GM21723 (cell line): ENCODE measurements around the gene KLK13.

Experiments
- ATAC-seq: cut with Tn5 transposase; IDR thresholded peaks from one replicate; pipeline ENCODE4 v1.9.1; 2021; ENCODE audit warnings: mild to moderate bottlenecking, moderate library complexity; ENCODE audit not compliant: unreplicated experiment

The KLK13 gene, protein sequence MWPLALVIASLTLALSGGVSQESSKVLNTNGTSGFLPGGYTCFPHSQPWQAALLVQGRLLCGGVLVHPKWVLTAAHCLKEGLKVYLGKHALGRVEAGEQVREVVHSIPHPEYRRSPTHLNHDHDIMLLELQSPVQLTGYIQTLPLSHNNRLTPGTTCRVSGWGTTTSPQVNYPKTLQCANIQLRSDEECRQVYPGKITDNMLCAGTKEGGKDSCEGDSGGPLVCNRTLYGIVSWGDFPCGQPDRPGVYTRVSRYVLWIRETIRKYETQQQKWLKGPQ

DNA sequence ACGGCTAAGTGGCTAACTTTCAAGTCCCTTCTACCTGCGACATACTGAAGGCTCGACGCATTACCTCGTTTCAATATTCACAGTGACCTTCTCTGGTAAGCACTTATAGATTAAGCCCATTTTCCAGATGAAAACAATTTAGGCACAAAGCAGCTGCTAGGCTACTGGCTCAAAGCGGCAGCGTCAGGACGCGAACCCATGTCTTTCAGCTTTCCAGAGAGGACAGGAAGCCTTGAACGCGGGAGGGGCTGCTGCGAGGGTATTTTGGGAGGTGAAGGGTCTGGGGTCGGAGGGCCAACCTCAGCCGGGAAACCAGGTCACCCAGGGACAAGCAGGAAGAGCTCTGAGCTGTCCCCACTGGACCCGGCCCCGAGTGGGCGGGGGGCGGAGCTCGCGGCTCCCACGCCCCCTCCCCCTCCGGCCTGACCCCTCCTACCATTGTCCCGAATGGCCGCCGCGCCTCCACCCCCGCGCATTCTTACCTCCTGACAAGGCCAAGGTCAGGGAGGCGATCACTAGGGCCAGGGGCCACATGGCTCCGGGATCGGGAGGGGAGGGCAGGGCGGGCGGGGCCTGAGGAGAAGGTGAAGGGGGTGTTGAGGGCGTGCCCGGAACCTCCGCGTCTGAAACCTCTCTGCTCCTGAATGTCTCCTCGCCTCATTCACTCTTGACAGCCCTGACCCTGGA, at the start of gene KLK13:
TSS of gene KLK13 (minus strand) at position 559 of the 687 bp plus-strand sequence. CDS start at position 534, 25 bp downstream.
- ATAC-seq = no peak

DNA sequence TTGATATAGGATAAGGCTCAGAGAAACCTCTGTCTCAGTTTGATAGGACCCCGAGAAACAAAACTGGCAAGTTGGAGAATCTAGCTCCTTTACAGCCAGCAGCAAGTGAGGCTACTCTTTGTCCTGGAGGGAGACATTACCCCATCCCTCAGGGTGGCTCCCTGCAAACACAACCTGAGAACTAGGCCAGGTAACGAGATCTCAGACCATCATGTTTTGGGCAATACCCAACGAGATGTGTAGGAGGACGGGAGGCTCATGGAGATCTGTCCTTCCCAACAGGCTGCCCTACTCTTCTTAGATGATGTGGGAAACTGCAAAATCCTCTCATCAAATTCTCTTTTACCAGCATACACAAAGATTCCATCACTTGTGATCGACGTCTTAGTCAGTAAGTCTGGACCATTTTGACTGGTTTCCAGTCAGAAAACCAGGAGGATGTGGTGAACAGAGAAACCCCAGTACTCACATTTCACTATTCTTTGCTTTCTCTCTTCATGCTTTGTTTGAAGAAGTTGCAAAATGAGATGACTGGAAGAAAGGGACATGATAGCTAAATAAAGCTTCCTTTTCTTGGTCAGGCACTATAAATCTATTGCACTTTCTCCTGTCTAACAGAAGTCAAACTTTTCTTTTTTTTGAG, 49.3 kb upstream of the KLK13 start:
- no peak for ATAC-seq

DNA sequence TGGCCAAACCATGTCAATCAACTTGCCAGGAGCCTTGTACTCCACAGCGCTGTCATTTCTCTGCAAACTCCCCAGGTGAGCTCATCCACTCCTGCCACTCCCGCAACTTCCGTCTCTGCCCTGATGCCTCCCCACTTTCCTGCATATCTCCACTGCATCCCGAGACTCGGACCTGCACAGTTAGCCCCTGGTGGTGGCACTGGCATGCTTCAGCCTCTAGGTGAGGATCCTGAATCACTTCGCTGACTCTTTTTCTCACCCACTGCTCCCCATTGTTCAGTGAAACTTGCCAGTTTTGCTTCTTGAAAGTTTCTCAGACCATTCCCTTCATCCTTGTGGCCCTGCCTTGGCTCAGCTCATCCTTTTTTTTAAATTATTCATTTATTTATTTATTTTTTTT, 46.7 kb upstream of the KLK13 start:
- ATAC-seq = no peak

DNA sequence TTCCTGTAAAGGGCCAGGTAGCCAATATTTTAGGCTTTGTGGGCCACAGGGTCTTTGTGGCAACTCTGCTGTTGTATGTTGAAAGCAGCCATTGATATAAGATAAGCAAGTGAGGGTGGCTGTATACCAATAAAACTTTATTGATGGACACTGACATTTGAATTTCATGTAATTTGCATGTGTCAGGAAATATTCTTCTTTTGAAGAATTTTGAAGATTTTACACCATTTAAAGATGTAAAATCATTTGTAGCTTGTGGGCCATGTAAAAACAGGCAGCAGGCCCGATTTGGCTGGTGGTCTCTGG, 45.7 kb upstream of the KLK13 start:
- ATAC-seq = no peak

DNA sequence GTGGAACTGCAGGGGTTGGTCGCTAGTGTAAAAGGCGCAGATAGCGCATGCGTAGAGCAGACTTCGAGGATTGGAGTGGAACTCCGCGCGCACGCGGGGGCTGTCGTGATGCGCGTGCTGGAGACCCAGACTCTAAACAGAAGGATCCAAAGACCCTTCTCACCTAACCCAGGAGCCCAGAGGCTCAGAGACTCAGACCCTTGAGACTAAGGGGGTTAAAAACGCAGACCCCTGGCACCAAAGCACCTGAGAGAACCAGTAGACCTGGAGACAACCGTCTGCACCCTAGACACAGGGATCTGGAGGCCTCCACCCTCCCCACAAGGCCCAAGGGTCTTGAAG, 43.9 kb upstream of the KLK13 start:
- ATAC-seq = peak; percentile 13

DNA sequence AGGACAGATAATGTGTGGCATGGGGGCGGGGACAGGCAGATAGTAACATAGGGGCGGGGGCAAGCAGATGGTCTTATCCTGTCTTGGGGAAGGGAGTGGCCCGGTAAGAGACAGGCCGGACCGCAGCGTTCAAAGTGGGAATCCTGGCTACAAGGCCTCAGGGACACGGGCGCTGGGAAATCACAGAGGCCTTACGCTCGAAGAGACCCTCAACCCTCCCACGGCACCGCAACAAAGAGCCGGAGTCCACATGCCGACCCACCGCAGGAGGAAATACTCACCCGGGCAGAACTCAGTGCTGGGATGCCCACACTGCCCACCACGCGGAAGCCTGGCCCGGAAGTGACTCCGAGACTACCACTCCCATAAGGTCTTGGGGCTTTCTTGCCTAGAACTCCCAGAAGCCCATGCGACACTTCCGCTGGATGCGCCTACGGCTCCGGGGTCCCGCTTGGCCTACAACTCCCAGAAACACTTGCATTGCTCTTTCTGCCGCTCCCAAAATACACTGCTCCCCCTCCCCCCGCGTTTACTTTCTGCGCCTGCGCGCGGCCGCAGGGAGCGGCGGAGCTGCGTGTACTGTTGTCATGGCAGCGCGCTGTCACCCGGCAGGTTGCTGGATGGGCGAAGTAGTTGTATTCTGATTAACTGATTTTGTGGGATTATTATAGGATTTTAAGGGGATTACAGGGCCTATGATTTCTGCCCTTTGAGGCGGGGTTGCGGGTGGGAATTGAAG, 43.3 kb upstream of the KLK13 start, which contains the start of gene CTU1:
TSS of gene CTU1 (minus strand) at position 344 of the 739 bp plus-strand sequence. CDS start 3,840 bp downstream, outside the sequence.
- peak; percentile 91 for ATAC-seq

DNA sequence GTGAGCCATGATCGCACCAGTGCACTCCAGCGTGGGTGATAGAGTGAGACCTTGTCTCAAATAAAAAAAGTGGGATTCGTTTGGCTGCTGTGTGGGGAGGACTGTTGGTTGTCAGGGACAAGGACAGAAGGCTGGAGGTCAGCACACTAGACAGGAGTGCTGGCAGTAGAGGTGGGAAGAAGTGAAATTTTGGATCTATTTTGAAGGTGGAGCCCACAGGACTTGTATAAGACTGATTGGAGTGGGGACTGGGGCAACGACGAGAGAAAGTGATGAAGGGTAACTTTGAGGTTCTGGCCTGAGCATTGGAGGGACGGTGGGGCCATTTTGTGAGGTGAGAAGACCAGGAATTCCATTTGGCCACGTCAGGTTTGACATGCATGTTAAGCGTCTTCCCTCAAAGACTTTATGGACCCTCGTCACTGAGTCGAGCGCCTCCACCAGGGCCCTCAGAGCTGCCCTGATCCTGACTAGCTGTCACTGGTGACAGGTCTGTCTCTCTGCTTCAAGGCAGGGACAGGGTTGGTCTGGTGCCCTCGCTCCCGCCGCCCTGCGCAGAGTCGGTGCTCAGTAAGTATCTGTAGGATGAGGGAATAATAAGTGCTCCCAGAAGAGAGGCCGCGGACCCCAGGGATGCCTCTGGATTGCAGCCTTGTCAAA, 42.6 kb upstream of the KLK13 start:
- ATAC-seq = peak; percentile 8

DNA sequence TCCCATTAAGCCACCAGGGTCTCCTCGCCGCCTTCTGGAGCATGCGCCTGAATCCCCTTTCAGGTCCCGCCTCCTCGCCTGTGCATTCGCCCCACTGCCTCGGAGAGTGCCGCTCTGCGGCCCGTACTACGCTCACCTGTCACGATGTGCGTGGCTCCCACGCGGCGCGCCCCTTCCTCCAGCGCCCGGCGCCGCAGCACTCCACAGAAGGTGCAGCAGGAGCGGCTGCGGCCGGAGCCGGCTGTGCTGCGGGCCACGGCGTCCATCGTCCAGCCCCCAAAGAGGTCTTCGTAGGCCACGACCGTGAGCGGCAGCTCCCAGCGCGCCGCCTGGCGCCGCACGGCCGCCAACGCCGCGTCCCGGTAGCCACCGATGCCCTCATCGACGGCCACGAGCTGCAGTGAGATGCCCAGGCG, 39.0 kb upstream of the KLK13 start:
- no peak for ATAC-seq

DNA sequence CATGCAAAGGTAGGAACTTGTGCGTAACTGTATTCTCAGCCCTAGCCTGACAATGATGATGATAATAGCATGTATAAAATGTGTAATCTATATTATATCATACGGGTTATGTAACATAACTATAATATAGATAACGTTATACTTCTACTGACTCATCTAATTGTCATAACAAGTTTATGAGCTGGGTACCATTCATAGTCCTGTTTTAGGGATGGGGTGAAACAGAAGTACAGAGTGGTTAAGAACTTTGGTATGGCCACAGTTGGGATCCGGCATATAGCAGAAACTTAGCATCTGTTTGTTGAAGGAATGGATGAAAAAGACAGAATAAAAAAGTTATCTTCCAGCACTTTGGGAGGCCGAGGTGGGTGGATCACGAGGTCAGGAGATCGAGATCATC, 38.1 kb upstream of the KLK13 start:
- no peak for ATAC-seq

DNA sequence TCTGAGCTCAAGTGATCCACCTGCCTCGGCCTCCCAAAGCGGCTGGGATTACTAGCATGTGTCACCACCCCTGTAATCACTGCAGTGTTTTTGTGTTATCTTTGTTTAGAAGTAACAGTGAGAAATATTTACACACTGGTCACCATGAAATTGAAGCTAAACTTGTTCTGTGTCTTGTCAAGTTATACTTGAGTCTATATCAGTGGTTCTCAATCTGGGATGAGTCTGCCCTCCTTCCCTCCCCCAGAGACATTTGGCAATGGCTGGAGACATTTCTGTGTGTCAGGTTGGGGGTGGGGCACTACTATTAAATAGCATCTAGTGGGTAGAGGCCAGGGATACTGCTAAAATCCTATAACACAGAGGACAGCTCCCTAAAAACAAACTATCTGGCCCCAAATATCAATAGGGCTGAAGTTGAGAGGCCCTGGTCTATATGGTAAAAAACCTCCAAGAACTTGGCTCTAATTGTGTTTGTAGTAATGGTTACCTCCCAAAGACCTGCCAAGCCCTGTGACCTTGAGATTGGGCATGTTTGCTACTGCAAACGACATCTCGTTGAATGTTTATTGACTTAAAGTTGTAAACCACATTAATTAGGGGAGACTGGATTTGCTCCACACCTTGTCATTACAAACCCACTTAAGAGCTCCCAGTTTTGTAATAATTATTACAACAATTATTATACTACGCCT, 36.4 kb upstream of the KLK13 start:
- no peak for ATAC-seq

DNA sequence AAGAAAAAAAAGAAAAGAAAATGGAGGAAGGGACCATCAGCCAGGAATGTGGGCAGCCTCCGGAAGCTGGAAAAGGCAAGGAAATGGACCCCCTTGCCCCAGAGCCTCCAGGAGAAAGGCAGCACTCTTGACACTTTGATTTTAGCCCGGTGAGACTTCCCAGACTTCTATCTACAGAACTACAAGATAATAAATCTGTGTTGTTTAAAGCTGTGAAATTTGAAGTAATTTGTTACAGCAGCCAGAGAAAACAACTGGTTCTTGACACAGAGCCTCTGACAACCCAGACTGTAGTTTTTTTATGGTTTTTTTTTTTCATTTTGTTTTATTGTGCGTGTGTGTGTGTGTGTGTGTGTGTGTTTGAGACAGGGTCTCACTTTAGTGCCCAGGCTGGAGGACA, 35.7 kb upstream of the KLK13 start:
- ATAC-seq = no peak

DNA sequence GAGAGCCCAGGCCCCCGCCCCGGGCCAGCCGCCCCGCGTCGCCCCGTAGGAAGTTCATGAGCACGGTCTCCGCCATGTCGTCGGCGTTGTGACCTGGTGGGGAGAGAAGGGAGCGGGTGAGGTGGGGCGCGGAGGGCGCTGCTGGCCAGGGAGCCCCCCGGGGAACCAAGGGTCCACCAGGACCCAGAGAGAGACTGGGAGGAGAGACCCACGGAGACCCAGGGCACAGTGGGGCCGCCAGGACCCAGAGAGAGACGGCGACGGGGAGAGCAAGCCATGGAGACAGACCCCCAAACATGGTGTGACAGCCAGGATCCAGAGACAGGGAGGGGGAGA, 34.1 kb upstream of the KLK13 start:
- no peak for ATAC-seq

DNA sequence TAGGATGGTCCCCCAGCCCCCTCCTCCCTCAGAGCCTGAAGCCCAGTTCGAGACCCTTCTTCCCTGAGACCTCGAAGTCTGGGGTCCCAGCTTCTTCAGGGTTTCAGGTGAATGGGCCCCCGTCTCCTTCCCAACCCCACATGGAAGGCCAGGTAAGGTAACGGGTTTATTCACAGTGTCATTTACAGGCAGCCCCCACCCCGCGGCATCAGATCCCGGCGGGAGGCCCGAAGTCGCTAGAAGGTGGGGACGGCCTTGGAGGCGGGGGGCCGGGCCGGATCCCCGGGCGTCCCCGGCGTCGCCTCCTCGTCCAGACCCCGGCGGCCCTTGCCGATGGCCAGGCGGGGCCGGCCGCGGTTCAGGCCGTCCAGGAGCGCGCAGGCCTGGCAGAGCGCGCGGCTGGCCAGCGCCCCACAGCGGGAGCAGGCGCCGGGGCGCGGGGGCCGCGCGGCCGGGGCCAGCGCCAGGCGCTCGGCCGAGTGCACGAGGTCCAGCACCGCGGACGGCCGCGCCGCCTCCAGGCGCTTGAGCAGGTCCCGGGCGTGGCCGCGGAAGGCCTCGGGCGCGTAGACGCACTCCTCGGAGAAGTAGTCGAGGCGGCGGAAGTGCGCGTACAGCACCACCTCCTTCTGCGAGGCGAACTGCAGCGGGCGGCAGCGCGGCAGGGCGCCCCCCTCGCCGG, 33.6 kb upstream of the KLK13 start:
- no peak for ATAC-seq

DNA sequence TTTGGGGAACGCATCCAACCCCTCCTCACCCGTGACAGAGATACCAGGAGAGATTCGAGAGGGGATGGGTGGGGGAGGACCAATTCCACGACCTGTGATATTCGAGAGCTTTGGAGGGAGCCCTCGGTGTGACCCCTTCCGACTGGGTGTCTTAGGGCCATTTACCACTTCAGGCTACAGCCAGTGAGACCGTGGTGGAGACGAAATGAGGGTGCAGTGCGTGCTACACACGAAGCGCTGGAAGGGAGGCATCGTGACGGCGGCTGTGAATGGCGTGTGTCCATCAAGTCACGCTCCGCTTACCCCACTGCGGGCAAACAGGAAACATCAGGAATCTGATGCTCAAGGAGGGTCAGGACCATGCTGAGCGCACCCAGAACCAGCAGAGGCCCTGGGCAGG, 32.9 kb upstream of the KLK13 start:
- ATAC-seq = no peak

DNA sequence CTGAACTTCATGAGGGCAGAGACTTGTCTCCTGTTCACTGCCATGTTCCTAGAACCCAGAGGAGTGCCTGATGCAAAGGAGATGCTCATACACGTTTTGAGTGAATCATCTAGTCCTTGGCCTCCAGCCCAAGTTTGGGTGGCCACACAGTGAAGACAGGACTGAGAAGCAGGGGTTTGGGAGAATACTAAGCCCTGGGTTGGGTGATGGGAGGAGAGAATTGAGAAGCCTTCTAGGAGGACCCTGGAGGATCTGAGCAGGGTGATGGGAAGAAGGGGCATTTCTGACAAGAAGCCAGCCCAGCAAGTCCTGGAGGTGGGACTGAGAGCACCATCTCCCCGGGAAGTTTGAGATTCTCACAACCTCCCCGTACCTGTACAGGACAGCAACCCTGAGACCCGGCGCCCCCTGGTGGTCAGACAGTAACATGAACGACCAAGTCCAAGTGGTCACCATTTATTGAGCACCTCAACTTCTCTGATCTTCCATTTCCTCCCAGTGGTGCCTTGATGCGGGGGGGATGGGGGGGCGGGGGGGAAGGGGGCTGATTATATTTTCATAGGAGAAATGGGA, 32.4 kb upstream of the KLK13 start:
- ATAC-seq = no peak

DNA sequence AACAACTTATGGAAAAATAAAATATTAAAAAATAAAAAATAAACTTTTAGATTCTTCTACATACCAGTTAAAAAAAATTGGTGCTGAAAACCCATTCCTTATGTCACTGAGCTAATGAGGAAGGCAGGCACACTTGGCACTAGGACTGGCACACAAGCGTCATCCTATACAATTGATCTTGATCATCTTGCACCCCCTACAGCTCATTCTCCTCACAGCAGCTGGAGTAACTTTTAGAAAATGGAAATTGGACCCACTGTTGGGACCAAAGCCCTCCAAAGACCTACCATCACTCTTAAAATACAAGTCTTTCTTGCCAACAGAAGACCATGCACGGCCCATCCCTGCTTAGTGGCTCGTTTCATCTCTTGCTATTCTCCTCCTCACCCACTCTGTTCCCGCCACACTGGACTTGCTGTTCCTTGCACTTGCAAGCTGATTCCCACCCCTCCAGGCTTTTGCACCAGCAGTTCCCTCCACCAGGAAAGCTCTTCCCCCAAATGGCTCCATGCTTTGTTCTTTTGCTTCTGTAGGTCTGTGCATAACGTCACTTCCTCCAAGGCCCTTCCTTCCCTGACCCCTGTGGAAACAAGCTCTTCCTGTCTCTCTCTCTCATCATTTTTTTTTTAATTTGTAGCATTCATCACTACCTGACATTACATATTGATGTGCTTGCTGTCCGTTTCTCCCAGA, 31.7 kb upstream of the KLK13 start:
- no peak for ATAC-seq

DNA sequence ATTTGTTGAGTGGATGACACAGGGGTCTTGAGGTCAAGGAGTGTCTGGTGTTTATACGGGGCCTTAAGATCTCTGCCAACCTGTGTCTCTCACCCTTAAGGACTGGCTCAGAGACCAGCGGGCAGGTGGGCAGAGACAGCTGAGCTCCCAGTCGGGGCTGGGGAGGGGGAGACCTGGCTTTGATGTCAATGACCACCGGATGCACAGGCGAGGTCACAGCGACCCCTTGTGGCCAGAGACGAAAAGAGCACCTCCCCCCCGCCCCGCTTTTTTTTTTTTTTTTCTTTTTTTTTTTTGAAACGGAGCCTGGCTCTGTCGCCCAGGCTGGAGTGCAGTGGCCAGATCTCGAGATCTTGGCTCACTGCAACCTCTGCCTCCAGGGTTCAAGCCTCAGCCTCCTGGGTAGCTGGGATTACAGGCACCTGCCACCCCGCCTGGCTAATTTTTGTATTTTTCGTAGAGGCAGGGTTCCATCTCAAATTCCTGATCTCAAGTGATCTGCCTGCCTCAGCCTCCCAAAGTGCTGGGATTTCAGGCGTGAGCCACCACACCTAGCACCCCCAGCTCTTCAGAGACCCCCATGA, 29.9 kb upstream of the KLK13 start:
- ATAC-seq = no peak

DNA sequence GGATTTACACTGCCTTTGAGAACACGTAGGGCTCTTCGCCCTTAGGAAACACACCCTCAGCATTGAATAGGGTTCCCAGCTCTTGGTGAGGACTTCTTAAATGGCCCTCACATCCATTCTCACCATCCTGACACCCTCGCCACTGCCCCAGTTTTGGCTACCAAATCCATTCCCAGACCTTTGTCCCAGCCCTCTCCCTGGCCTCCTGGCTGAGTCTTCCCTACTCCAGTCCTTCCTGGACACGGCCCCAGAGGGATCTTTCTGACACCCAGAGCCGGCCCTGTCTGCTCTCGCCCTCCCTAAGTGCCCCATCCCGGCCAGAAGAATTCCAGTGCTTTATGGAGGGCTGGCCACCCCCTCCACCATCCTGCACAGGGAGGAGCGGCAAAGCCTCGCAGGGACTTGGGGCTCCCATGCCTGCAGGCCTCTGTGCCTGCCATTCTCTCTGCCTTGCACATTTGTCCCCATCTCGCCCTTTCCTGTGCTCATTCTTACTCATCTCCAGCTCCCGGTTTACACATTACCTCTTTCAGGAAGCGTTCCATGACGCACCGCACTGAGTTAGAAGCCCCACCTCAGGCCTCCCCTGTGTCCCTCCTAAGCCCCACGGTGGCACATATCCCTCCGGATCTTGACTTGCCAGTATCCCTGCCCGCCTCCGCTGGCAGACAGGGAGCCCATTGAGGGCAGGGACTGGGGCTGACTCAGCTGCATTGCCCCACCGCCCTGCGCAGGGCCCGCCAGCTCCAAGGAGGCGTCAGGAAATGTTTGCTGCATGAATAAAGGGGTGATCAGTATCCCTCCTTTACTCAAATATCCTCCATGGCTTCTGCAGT, 28.8 kb upstream of the KLK13 start:
- ATAC-seq = no peak
